Natural killer cell (primary cell): Measurements from ENCODE around the gene NEU4. TPM values are rescaled to one million over a fixed set of nuclear protein-coding genes. Genes with fewer than 3 reads are reported as not detected.

Source experiments
- ATAC-seq, 3 donors: fragments of 150-1000 bp in 2 of 3; fragments of 200-7000 bp in 1 of 3; cut with Tn5 transposase; 1 replicate in 1 of 3; 2 replicates in 2 of 3; pipeline ENCODE4 v1.10.0; 2021; ENCODE audit warnings: mild to moderate bottlenecking in 2 of 3, moderate library complexity in 2 of 3
- DNase-seq, 2 donors: peaks; one replicate each; pipeline versions ENCODE4 v3.0.0 to v3.0.0-alpha.2; 2013 to 2021; ENCODE audit warnings: mixed read lengths in 1 of 2
- H3K27ac ChIP-seq: one replicate; pipeline ENCODE4 v1.5.1; 2013; ENCODE audit warnings: mild to moderate bottlenecking, low read length
- H3K27me3 ChIP-seq: one replicate; pipeline ENCODE4 v1.6.1; 2013; ENCODE audit warnings: low read length; ENCODE audit not compliant: control insufficient read depth, insufficient read depth
- H3K36me3 ChIP-seq: one replicate; pipeline ENCODE4 v1.6.1; 2013; ENCODE audit warnings: low read length; ENCODE audit not compliant: control insufficient read depth, insufficient read depth
- H3K4me1 ChIP-seq: one replicate; pipeline ENCODE4 v1.6.1; 2013; ENCODE audit warnings: low read length; ENCODE audit not compliant: control insufficient read depth, insufficient read depth
- H3K4me3 ChIP-seq: one replicate; pipeline ENCODE4 v1.5.1; 2013; ENCODE audit warnings: low read length
- H3K9me3 ChIP-seq: one replicate; pipeline ENCODE4 v1.6.1; 2013; ENCODE audit warnings: low read length; ENCODE audit not compliant: control insufficient read depth, insufficient read depth
- H3K27ac Mint-ChIP-seq, 2 donors: one replicate each; pipeline ENCODE4 v1.8.0; 2022; ENCODE audit warnings: mild to moderate bottlenecking in 2 of 2, mixed read lengths in 2 of 2, moderate library complexity in 1 of 2
- H3K27me3 Mint-ChIP-seq, 2 donors: one replicate each; pipeline ENCODE4 v1.8.0; 2022; ENCODE audit warnings: low read depth in 2 of 2, mixed read lengths in 2 of 2
- H3K36me3 Mint-ChIP-seq: one replicate; pipeline ENCODE4 v1.8.0; 2022; ENCODE audit warnings: mixed read lengths
- H3K4me1 Mint-ChIP-seq, 2 donors: one replicate each; pipeline ENCODE4 v1.8.0; 2022; ENCODE audit warnings: mixed read lengths in 2 of 2
- H3K4me3 Mint-ChIP-seq: one replicate; pipeline ENCODE4 v1.8.0; 2022; ENCODE audit warnings: mild to moderate bottlenecking, moderate library complexity, mixed read lengths
- H3K9me3 Mint-ChIP-seq, 2 donors: one replicate each; pipeline ENCODE4 v1.8.0; 2022; ENCODE audit warnings: mixed read lengths in 2 of 2
- WGBS: methylation state at CpG from one replicate; pipeline ENCODE4 v1.1.7; 2013; ENCODE audit warnings: missing lambda C conversion rate; ENCODE audit not compliant: insufficient coverage; 5-methylcytosine and 5-hydroxymethylcytosine counted together
- intact Hi-C: fragments of 100-400 bp; cut with micrococcal nuclease; formaldehyde crosslinking; loops from one replicate; pipeline ENCODE4 v1.14.2; 2022
- total RNA-seq, 4 donors: library from RNA; stranded (reverse); fragments of 120-200 nt in 1 of 4; gene quantifications; one replicate each; pipeline versions ENCODE4 v1.2.3 to v1.2.4, GENCODE V29; 2013 to 2022
- TF ChIP-seq, protein P1 (sequence below): fragments of 200-600 bp; IDR thresholded peaks from one replicate; pipeline ENCODE4 v1.8.0; 2022; ENCODE audit warnings: antibody characterized with exemption

Gene NEU4
- total RNA-seq, 3 donors from 2014 or later (not counting 1 experiment from before 2014, with no cell fraction given): 0.39 to 6.6 (median 2.2) TPM

DNA sequence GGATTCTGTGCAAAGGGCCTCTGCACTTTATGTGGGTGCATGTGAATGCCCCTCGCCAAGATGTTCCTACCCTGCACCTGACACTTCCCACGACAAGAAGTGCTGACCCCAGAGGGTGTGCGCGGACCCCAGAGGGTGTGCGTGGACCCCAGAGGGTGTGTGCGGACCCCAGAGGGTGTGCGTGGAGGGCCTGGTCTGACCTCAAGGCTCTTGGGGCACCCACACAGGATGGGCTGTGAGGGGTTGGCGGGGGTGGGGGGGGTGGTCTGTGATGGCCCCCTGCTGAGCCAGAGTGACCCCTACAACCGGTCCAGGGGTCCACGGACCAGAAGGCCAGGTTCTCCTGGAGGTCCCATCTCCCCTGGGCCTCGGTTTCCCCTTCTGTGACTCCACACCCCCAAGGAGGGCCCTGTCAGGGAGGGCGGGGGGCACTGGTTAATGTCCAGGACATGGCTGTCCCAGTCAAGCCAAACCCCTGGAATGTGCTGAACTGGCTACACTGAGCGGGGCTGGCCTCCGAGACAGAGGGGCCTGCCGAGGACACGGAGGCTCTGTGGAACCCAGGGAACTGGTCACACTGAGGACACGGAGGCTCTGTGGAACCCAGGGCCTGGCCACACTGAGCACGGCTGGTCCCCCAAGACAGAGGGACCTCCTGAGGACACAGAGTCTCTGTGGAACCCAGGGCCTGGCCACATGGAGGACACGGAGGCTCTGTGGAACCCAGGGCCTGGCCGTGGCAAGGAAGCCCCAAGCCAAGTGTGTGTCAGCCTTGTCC, 3.1 kb downstream of the NEU4 start:
- no peaks in the 10 kb centered on the region for H3K27me3 ChIP-seq
- no peak overlapping the region for H3K27ac Mint-ChIP-seq
- H3K9me3 Mint-ChIP-seq: no peaks in the 10 kb centered on the region
- ATAC-seq (no peak), DNase-seq (no peak)
- 90% methylated on average over 20 of the region's 20 CpGs for WGBS
- intact Hi-C loops: no loop called here
- H3K4me1 Mint-ChIP-seq: peaks cover under 1 to 10% of the 10 kb centered on the region in 2 donors
- H3K9me3 ChIP-seq: no peaks in the 10 kb centered on the region
- TF ChIP-seq, protein P1, sequence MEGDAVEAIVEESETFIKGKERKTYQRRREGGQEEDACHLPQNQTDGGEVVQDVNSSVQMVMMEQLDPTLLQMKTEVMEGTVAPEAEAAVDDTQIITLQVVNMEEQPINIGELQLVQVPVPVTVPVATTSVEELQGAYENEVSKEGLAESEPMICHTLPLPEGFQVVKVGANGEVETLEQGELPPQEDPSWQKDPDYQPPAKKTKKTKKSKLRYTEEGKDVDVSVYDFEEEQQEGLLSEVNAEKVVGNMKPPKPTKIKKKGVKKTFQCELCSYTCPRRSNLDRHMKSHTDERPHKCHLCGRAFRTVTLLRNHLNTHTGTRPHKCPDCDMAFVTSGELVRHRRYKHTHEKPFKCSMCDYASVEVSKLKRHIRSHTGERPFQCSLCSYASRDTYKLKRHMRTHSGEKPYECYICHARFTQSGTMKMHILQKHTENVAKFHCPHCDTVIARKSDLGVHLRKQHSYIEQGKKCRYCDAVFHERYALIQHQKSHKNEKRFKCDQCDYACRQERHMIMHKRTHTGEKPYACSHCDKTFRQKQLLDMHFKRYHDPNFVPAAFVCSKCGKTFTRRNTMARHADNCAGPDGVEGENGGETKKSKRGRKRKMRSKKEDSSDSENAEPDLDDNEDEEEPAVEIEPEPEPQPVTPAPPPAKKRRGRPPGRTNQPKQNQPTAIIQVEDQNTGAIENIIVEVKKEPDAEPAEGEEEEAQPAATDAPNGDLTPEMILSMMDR: no peak
- no peak overlapping the region for H3K27ac ChIP-seq
- H3K4me3 ChIP-seq: no peak overlapping the region
- H3K4me1 ChIP-seq: peaks cover 3% of the 10 kb centered on the region
- H3K36me3 Mint-ChIP-seq: no peaks in the 10 kb centered on the region
- H3K36me3 ChIP-seq: no peaks in the 10 kb centered on the region
- H3K27me3 Mint-ChIP-seq: peaks cover 0 to 8% of the 10 kb centered on the region in 2 donors
- H3K4me3 Mint-ChIP-seq: no peak overlapping the region

DNA sequence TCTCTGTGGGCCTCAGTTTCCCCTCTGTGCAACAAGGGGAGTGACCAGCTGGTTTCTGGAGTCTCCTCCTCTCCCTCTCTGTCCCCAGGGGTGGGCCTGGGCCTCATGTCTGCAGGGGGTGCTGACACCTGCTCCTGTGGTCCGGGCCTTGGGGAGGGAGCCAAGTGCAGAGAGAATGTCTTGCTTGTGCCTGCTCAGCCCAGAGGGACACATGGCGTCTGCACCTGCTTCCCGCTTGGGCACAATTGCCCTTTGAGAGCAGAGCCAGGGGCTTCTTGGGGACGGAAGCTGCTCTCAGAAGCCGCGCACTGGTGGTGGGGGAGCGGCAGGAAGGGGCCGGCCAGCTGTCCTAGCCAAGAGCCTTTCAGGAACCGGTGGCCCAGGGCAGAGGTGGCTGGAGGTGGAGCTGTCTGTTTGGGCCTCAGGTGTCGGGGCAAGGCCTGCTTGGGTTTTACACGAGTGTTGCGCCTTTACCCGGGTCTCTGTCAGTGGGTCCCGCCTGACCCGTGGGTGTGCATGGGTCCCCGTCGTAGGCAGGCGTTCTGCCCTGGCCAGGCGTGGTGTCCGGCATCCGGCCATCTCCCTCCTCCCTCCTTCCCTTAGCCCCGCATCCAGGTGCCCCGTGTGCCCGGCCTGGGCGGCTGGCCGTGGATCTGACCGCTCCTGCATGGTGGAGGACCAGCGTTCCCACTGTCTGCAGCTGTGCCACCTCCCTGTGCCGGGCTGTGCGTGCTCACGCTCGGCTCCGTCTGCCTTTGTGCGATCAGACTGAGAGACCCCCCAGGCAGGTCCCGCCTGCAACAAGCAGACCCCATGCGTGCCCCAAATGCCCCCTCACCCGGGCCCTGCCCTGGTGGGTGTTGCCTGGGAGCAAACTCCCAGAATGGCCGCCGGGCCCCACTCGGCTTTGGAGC, 4.0 kb downstream of the NEU4 start:
- Mint-ChIP-seq H3K36me3 (no peaks in the 10 kb centered on the region), H3K9me3 (no peaks in the 10 kb centered on the region), H3K27me3 (peaks cover 0 to 11% of the 10 kb centered on the region in 2 donors), H3K4me3 (no peak overlapping the region), H3K4me1 (peaks cover 7 to 16% of the 10 kb centered on the region in 2 donors), H3K27ac (no peak overlapping the region)
- H3K27me3 ChIP-seq: no peaks in the 10 kb centered on the region
- 90% methylated on average over 40 of the region's 40 CpGs for WGBS
- ATAC-seq (no peak), DNase-seq (no peak)
- H3K4me3 ChIP-seq: no peak overlapping the region
- intact Hi-C loops: no loop called here
- H3K4me1 ChIP-seq: peaks cover 10% of the 10 kb centered on the region
- TF ChIP-seq, protein P1: no peak
- H3K36me3 ChIP-seq: no peaks in the 10 kb centered on the region
- H3K9me3 ChIP-seq: no peaks in the 10 kb centered on the region
- H3K27ac ChIP-seq: no peak overlapping the region

DNA sequence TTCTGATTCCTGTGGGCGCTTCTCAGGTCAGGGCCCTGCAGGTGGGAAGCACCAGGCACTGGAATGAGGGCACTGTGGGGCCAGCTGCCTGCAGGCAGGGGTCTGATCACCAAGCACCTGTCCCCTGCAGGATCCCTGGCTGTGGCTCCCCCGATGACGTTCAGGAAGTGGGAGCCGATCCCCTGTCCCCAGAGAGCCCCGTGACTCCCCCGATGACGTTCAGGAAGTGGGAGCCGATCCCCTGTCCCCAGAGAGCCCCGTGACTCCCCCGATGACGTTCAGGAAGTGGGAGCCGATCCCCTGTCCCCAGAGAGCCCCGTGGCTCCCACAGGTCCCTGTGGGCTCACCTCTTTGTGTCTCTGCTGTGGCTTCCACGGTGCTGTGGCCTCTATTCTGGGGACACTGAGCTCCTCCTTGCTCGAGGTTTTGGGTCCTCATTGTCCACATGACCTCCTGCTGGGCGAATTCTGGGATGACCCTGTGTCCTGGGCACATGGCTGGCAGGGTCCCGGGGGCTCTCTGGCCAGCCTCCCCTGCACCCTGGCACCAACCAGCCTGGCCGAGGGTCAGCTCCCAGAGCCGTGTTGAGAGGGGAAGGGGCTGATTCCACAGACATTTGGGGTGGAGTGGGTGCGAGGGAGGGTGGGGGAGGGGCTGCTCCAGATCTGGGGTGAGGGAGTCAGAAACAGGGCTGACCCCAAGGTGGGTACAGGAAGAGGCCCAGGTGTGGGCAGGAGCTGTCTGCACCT, 4.8 kb downstream of the NEU4 start:
- Histone ChIP-seq H3K4me3 (no peak overlapping the region), H3K4me1 (peaks cover 14% of the 10 kb centered on the region), H3K9me3 (no peaks in the 10 kb centered on the region), H3K27ac (no peak overlapping the region), H3K36me3 (no peaks in the 10 kb centered on the region), H3K27me3 (no peaks in the 10 kb centered on the region)
- Mint-ChIP-seq H3K27ac (no peak overlapping the region), H3K4me3 (no peak overlapping the region), H3K9me3 (no peaks in the 10 kb centered on the region), H3K4me1 (peaks cover 7 to 16% of the 10 kb centered on the region in 2 donors), H3K36me3 (no peaks in the 10 kb centered on the region), H3K27me3 (peaks cover 0 to 10% of the 10 kb centered on the region in 2 donors)
- intact Hi-C loops: no loop called here
- TF ChIP-seq, protein P1: no peak
- 37% methylated on average over 20 of the region's 20 CpGs for WGBS
- DNase-seq: peak in 1 of 2 donors; percentile 31
- ATAC-seq: peak; percentile 56 to 74 (median 58)
